Right lobe of liver (tissue), 6 donors: ENCODE results near the gene STK4. TPM values are rescaled to one million over a fixed set of nuclear protein-coding genes. Genes with fewer than 3 reads are reported as not detected.

Experiments
- ATAC-seq, 4 donors: fragments of 200-7000 bp; cut with Tn5 transposase; one replicate each; pipeline ENCODE4 v1.9.1; 2020; ENCODE audit warnings: mild to moderate bottlenecking in 4 of 4, moderate library complexity in 4 of 4
- DNase-seq, 3 donors: peaks; one replicate each; pipeline ENCODE4 v3.0.0-alpha.2; 2020
- H3K27ac ChIP-seq, 3 donors: fragments of 200-600 bp; one replicate each; pipeline ENCODE4 v1.8.0; 2022
- H3K27me3 ChIP-seq, 2 donors: fragments of 200-600 bp; one replicate each; pipeline ENCODE4 v1.8.0; 2022
- H3K36me3 ChIP-seq, 4 donors: fragments of 200-600 bp; sonication (generic) in 1 of 4; one replicate each; pipeline versions ENCODE4 v1.5.1 to v1.8.0; 2017 to 2022; ENCODE audit warnings: control low read depth in 1 of 4
- H3K4me1 ChIP-seq, 4 donors: fragments of 200-600 bp; sonication (generic) in 1 of 4; one replicate each; pipeline versions ENCODE4 v1.5.1 to v1.8.0; 2017 to 2022; ENCODE audit warnings: control low read depth in 1 of 4
- H3K4me3 ChIP-seq, 3 donors: fragments of 200-600 bp; one replicate each; pipeline ENCODE4 v1.8.0; 2022
- H3K9me3 ChIP-seq, 4 donors: fragments of 200-600 bp; sonication (generic) in 1 of 4; one replicate each; pipeline versions ENCODE4 v1.5.1 to v1.8.0; 2017 to 2022; ENCODE audit warnings: control low read depth in 1 of 4
- POLR2A ChIP-seq: fragments of 450-650 bp; IDR thresholded peaks from one replicate; pipeline ENCODE4 v1.6.1; 2017; ENCODE audit warnings: antibody characterized with exemption, mild to moderate bottlenecking
- WGBS: methylation state at CpG from one replicate; pipeline ENCODE4 v1.1.6; 2018; ENCODE audit warnings: low coverage, low lambda C conversion rate; ENCODE audit not compliant: insufficient coverage; ENCODE audit errors: missing lambda C conversion rate; 5-methylcytosine and 5-hydroxymethylcytosine counted together
- intact Hi-C, 2 donors: fragments of 100-400 bp; cut with DNase I; formaldehyde crosslinking; loops; one replicate each; pipeline versions ENCODE4 v1.11.2 to v1.14.1; 2022
- total RNA-seq, 6 experiments: library from RNA; depleted of rRNA in 2 of 6; stranded (reverse); fragments of >200 nt in 2 of 6; fragmentation: NEBNext Ultra II Directional in 3 of 6; extraction: Animal tissue kit (Norgen Biotek cat#: 25700) in 3 of 6; gene quantifications; one replicate each; pipeline versions ENCODE4 v1.1.0 to v1.2.4, GENCODE V29; 2016 to 2023
- TF ChIP-seq, protein P1 (sequence below), 4 donors: fragments of 200-600 bp in 3 of 4; fragments of 450-650 bp in 1 of 4; IDR thresholded peaks; one replicate each; pipeline versions ENCODE4 v1.5.1 to v1.8.0; 2016 to 2022; ENCODE audit warnings: antibody characterized with exemption in 4 of 4, mild to moderate bottlenecking in 2 of 4
- donor health status: DM: no; HTN: yes; CAD: no.
- donor health status: DM: no; HTN: no; CAD: no.
- donor health status: DM: no; HTN: no; CAD: no.
- donor health status: DM: no; HTN: yes; CAD: no.
- donor health status: DM: no; HTN: yes; CAD: no.

The STK4 gene
- total RNA-seq, 6 experiments from 2014 or later: 9.7 to 17.5 (median 13.4) TPM

DNA sequence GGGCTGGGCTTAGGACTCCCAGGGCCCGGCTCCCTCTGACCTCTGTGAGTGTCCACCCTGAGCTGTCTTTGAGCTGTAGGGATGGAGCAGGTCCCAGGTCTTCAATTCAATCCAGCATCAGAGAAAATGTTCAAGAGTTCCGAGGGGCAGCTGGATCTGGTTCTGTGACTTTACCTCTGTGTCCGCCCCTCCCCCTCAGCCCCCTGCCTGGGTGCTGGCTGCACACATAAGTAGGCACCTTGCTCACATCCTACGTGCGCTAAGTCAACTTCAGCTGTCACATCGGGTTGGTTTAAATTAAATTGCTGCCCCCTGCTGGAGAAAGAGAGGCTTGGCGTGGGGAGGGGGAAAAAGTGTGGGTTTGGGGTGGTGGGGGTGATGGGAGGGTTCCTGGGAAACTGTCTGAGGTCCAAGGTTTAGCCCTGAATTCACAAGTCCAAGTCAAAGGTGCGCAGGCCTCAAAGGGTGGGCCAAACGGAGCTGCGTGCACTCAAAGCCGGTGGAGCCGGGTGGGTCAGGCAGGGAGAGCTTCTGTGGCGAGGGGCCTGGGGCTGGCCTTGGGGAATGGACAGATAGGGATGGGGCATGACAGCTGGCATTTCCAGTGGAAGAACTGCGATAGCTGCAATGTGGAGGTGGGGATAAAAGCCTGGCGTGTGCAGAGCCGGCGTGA lies 145.6 kb downstream of the STK4 start:
- H3K27me3 ChIP-seq: no peaks in the 10 kb centered on the region
- H3K27ac ChIP-seq: no peak overlapping the region
- no peak overlapping the region for H3K4me3 ChIP-seq
- H3K9me3 ChIP-seq: no peaks in the 10 kb centered on the region
- TF ChIP-seq, protein P1, sequence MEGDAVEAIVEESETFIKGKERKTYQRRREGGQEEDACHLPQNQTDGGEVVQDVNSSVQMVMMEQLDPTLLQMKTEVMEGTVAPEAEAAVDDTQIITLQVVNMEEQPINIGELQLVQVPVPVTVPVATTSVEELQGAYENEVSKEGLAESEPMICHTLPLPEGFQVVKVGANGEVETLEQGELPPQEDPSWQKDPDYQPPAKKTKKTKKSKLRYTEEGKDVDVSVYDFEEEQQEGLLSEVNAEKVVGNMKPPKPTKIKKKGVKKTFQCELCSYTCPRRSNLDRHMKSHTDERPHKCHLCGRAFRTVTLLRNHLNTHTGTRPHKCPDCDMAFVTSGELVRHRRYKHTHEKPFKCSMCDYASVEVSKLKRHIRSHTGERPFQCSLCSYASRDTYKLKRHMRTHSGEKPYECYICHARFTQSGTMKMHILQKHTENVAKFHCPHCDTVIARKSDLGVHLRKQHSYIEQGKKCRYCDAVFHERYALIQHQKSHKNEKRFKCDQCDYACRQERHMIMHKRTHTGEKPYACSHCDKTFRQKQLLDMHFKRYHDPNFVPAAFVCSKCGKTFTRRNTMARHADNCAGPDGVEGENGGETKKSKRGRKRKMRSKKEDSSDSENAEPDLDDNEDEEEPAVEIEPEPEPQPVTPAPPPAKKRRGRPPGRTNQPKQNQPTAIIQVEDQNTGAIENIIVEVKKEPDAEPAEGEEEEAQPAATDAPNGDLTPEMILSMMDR (IDR thresholded peaks at IDR 0.05): peak; percentile 35 to 52 (median 44)
- no peak for TF ChIP-seq POLR2A
- WGBS: 8% methylated on average over 8 of the region's 17 CpGs
- ATAC-seq: peak in 3 of 4 donors; percentile 9 to 46 (median 30)
- no peaks in the 10 kb centered on the region for H3K36me3 ChIP-seq
- H3K4me1 ChIP-seq: no peaks in the 10 kb centered on the region
- DNase-seq: no peak
- intact Hi-C loops: no loop called here

DNA sequence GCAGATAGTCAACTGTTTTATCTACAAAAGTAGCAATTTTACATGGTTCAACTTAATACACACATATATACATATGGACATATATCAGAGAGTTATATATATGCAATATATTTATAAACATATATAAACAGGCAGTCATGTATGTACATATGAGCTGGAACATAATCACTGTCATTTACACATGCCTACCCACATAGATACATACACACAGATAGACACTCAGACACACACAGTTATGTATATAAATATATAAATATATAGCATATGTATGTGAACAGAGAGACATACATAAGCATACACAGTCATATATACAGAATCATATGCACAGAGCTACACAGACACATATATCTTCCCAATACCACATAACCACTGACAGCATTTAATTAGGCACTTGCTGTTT lies 146.4 kb downstream of the STK4 start:
- Histone ChIP-seq H3K9me3 (no peaks in the 10 kb centered on the region), H3K4me1 (no peaks in the 10 kb centered on the region), H3K4me3 (no peak overlapping the region), H3K27ac (no peak overlapping the region), H3K27me3 (no peaks in the 10 kb centered on the region), H3K36me3 (no peaks in the 10 kb centered on the region)
- ATAC-seq (no peak), DNase-seq (no peak)
- intact Hi-C loops: no loop called here
- TF ChIP-seq POLR2A: no peak
- TF ChIP-seq, protein P1 (IDR thresholded peaks at IDR 0.05): no peak

DNA sequence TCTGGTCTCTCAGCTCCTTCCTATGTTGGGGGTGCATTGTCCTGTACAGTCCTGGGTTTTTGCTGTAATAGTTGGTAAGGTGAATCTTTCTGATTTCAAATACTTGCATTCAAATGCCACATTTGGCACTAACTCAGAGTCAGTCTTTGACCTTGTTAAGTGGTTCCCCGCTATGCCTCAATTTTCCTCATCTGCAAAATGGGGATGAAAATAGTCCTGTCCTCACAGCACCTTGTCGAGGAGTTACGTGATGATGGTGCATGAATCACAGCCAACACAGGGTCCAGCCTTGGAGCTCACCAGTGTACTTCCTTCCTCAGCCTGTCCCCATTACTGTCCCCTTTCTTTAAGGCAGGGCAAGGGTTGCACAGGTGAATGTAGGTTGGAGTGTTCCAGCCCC lies 147.6 kb downstream of the STK4 start:
- no peaks in the 10 kb centered on the region for H3K4me1 ChIP-seq
- DNase-seq (no peak), ATAC-seq (no peak)
- TF ChIP-seq POLR2A: no peak
- TF ChIP-seq, protein P1 (IDR thresholded peaks at IDR 0.05): no peak
- H3K27me3 ChIP-seq: no peaks in the 10 kb centered on the region
- H3K9me3 ChIP-seq: no peaks in the 10 kb centered on the region
- no peak overlapping the region for H3K4me3 ChIP-seq
- WGBS: 81% methylated on average over 3 of the region's 3 CpGs
- H3K27ac ChIP-seq: no peak overlapping the region
- intact Hi-C loops: no loop called here
- no peaks in the 10 kb centered on the region for H3K36me3 ChIP-seq

DNA sequence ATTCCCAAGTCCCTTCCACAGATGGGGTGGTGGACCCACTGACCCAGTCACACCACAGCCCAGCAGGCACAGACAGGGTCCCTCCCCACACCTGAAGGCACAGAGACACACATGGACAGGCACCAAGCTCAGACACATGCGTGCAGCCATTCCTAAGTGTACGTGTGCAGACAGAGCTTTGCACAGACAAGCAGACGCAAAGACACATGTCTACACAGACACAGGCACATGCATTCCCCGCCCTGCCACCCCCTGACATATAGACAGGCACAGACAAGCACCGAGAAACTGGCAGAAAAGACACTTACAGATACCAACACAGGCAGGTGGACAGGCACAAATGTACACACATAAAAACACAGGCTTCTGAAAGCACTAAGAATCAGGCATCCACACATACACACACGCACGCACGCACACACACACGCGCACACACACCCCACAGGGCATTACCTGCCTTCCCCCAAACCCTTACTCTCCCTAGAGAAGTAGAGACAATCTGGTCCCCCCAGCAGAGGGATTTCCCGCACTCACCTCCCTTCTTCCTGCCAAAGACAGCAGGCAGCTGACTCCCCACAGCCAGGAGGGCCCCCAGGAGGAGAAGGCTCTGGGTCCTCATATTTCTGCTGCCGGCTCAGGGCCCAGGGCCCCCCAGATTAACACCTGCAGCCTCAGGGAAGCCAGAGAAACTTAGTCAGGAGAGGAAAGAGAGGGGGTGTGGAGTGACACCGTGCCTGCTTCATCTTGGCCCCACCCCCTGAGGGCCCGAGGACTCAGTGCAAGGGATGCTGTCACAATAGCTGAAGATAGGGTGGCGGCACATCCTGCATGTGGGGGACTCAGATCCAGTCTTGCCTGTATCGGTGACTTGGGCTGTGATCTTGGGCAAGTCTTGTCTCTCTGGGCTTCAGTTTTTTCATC lies 148.4 kb downstream of the STK4 start, which contains the start of gene WFDC5:
Gene WFDC5 (minus strand): TSS at position 710 of the 921 bp plus-strand sequence. CDS start 91 bp downstream, at position 619.
- no peaks in the 10 kb centered on the region for H3K9me3 ChIP-seq
- intact Hi-C loops: no loop called here
- DNase-seq (no peak), ATAC-seq (no peak)
- TF ChIP-seq POLR2A: no peak
- TF ChIP-seq, protein P1 (IDR thresholded peaks at IDR 0.05): no peak
- no peaks in the 10 kb centered on the region for H3K4me1 ChIP-seq
- no peak within 1 kb of the TSS for H3K4me3 ChIP-seq
- 51% methylated on average over 8 of the region's 16 CpGs for WGBS
- no peak within 1 kb of the TSS for H3K27ac ChIP-seq
- no peaks in the 10 kb centered on the region for H3K27me3 ChIP-seq
- no peaks in the 10 kb centered on the region for H3K36me3 ChIP-seq
